Neural crest cell (in vitro differentiated cells): ENCODE measurements around the gene TULP4. TPM values are rescaled to one million over a fixed set of nuclear protein-coding genes. Genes with fewer than 3 reads are reported as not detected.
"Not testable (repeated sequence)": the region's sequence is repeated elsewhere in the genome, so short reads cannot be mapped to it uniquely, and the experiment has no call there.

ENCODE experiments used
- DNase-seq: peaks from one replicate; pipeline ENCODE4 v3.0.0; 2021; ENCODE audit warnings: low read depth, mixed read lengths, low spot score
- H3K27ac Mint-ChIP-seq: one replicate; pipeline ENCODE4 v1.8.0; 2021; ENCODE audit warnings: mild to moderate bottlenecking, mixed read lengths; ENCODE audit not compliant: unreplicated experiment
- H3K27me3 Mint-ChIP-seq: 2 replicates; pipeline ENCODE4 v1.8.0; 2021; ENCODE audit warnings: low read depth, mild to moderate bottlenecking, mixed read lengths
- H3K36me3 Mint-ChIP-seq: 2 replicates; pipeline ENCODE4 v1.8.0; 2021; ENCODE audit warnings: low read depth, mild to moderate bottlenecking, mixed read lengths
- H3K4me1 Mint-ChIP-seq: 2 replicates; pipeline ENCODE4 v1.8.0; 2021; ENCODE audit warnings: mixed read lengths
- H3K4me3 Mint-ChIP-seq: one replicate; pipeline ENCODE4 v1.8.0; 2021; ENCODE audit warnings: mild to moderate bottlenecking, mixed read lengths
- H3K9me3 Mint-ChIP-seq: 2 replicates; pipeline ENCODE4 v1.8.0; 2021; ENCODE audit warnings: mixed read lengths
- total RNA-seq: library from RNA; stranded (reverse); gene quantifications from 2 replicates; pipeline ENCODE4 v1.2.1, GENCODE V29; 2021
- TF ChIP-seq, protein P1 (sequence below): fragments of 200-600 bp; sonication (generic); conservative IDR thresholded peaks from 2 replicates; pipeline ENCODE4 v1.5.0; 2021; ENCODE audit warnings: antibody characterized with exemption, mild to moderate bottlenecking

The TULP4 gene
- total RNA-seq, 1 donor from 2014 or later: 115 TPM

- peaks cover 51% of the 10 kb centered on the region for H3K36me3 Mint-ChIP-seq
- no peaks in the 10 kb centered on the region for H3K4me1 Mint-ChIP-seq
These were observed 153.5 kb downstream of the TULP4 start for GRCh38 chr6:158465747-158466146.

DNA sequence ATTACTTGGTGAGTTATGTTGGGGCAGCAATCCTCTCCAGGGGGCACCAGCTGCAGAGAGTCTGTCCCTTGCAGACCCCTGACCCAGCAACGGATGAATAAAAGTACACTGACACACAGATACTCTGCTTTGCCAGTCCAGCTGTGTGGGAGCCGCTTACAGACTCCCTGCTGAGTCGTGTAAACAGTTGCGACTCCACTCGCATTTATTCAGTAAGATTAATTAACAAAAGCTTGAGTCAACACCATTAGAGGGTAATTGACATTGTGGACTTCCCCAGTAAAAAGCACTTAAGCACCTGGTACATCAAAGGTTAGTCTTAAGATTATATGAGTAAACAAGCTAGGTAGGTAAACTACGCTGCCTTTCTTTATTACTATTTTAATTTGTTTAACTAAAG, 155.7 kb downstream of the TULP4 start:
- Mint-ChIP-seq H3K36me3 (peaks cover 47% of the 10 kb centered on the region), H3K27me3 (no peaks in the 10 kb centered on the region), H3K4me3 (no peak overlapping the region), H3K27ac (no peak overlapping the region), H3K9me3 (no peaks in the 10 kb centered on the region), H3K4me1 (no peaks in the 10 kb centered on the region)
- TF ChIP-seq, protein P1, sequence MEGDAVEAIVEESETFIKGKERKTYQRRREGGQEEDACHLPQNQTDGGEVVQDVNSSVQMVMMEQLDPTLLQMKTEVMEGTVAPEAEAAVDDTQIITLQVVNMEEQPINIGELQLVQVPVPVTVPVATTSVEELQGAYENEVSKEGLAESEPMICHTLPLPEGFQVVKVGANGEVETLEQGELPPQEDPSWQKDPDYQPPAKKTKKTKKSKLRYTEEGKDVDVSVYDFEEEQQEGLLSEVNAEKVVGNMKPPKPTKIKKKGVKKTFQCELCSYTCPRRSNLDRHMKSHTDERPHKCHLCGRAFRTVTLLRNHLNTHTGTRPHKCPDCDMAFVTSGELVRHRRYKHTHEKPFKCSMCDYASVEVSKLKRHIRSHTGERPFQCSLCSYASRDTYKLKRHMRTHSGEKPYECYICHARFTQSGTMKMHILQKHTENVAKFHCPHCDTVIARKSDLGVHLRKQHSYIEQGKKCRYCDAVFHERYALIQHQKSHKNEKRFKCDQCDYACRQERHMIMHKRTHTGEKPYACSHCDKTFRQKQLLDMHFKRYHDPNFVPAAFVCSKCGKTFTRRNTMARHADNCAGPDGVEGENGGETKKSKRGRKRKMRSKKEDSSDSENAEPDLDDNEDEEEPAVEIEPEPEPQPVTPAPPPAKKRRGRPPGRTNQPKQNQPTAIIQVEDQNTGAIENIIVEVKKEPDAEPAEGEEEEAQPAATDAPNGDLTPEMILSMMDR: no peak
- DNase-seq: no peak

More at GRCh38 chr6:158465747-158466146, 153.5 kb downstream of the TULP4 start:
- Mint-ChIP-seq H3K4me3 (no peak overlapping the region), H3K27me3 (no peaks in the 10 kb centered on the region), H3K9me3 (no peaks in the 10 kb centered on the region), H3K27ac (no peak overlapping the region)
- no peak for DNase-seq
- TF ChIP-seq, protein P1: no peak

DNA sequence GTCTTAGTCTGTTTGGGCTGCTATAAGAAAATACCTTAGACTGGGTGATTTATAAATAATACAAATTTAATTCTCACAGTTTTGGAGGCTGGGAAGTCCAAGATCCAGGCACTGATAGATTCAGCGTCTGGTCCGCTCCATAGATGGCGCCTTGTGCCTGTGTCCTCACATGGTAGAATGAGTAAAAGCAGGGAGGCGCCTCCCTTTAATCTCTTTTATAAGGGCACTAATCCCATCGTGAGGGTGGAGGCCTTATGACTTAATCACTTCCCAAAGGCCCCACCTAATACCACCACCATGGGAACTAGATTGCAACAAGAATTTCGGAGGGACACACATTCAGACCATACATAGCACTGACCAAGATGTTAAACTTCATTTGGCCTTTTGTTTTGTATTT, 156.4 kb downstream of the TULP4 start:
- H3K27ac Mint-ChIP-seq: no peak overlapping the region
- H3K36me3 Mint-ChIP-seq: peaks cover 43% of the 10 kb centered on the region
- TF ChIP-seq, protein P1: no peak
- no peak for DNase-seq
- H3K4me3 Mint-ChIP-seq: no peak overlapping the region
- H3K9me3 Mint-ChIP-seq: no peaks in the 10 kb centered on the region
- no peaks in the 10 kb centered on the region for H3K4me1 Mint-ChIP-seq
- H3K27me3 Mint-ChIP-seq: no peaks in the 10 kb centered on the region

- H3K27me3 Mint-ChIP-seq, H3K4me1 Mint-ChIP-seq, DNase-seq, H3K9me3 Mint-ChIP-seq, H3K4me3 Mint-ChIP-seq: not testable (repeated sequence)
- Mint-ChIP-seq H3K36me3 (peaks cover 33% of the 10 kb centered on the region), H3K27ac (peak overlapping the region; percentile 85)
These were observed 157.8 kb downstream of the TULP4 start for GRCh38 chr6:158470023-158470422.

DNA sequence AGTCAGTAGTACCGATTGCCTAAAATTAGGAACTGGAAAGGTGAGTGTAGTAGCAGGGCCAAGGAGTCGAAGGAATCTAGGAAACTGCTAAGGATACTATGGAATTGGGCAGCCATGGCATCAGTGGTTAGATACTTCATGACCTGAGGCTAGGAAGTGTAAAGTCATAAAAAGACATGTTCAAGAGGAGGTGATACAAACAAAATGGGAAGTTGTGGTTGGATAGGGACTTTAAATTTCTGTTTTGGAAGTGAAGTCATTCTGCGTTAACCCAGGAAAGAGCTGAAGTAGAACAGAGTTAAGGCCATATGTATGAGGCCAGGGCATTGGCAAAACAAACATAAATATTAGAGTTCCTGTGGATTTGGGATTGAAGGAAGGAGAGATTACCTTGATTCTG, 159.1 kb downstream of the TULP4 start:
- H3K36me3 Mint-ChIP-seq: peaks cover 22% of the 10 kb centered on the region
- no peak overlapping the region for H3K27ac Mint-ChIP-seq
- no peaks in the 10 kb centered on the region for H3K27me3 Mint-ChIP-seq
- no peaks in the 10 kb centered on the region for H3K9me3 Mint-ChIP-seq
- TF ChIP-seq, protein P1: no peak
- no peak for DNase-seq
- H3K4me3 Mint-ChIP-seq: no peak overlapping the region
- H3K4me1 Mint-ChIP-seq: no peaks in the 10 kb centered on the region

DNA sequence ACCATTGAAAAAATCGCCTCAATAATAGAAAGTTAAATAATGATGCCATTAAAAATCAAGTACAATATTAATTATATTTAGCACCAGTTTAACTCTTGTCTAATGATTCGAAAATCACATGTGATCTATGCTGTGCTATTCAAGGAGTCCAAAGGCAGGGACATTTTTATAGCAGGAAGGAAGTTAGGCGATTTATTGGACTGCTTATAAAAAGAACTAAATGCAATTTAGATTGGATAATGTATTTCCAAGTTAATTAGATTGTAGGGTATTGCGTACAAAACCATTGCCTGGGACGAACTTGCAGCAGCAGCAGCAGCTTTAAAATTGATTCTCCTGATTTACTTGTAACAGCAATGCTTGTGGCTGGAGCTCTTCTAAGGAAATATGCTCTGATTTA, 160.2 kb downstream of the TULP4 start:
- H3K27me3 Mint-ChIP-seq: no peaks in the 10 kb centered on the region
- H3K27ac Mint-ChIP-seq: no peak overlapping the region
- H3K4me3 Mint-ChIP-seq: no peak overlapping the region
- DNase-seq: no peak
- H3K4me1 Mint-ChIP-seq: no peaks in the 10 kb centered on the region
- no peaks in the 10 kb centered on the region for H3K9me3 Mint-ChIP-seq
- peaks cover 22% of the 10 kb centered on the region for H3K36me3 Mint-ChIP-seq
- TF ChIP-seq, protein P1: no peak
